ENCODE data around the gene DLGAP5. TPM values are rescaled to one million over a fixed set of nuclear protein-coding genes. Genes with fewer than 3 reads are reported as not detected.

DLGAP5 gene
- polyA plus RNA-seq, 1 donor from 2014 or later: 2.0 TPM

GRCh38 chr14:55114720-55115119 lies 76.7 kb downstream of the DLGAP5 start:
- Histone ChIP-seq H4K20me1 (ENCODE audit: insufficient read depth) (no peaks in the 10 kb centered on the region), H3K27ac (ENCODE audit: low read length) (no peak overlapping the region), H3K36me3 (ENCODE audit: insufficient read depth, low read length) (no peaks in the 10 kb centered on the region), H3K79me2 (replicated peaks; ENCODE audit: insufficient read depth, low read length) (no peaks in the 10 kb centered on the region), H3K27me3 (ENCODE audit: insufficient read depth, low read depth, low read length) (no peaks in the 10 kb centered on the region), H3K9ac (ENCODE audit: low read length) (no peak overlapping the region), H3K9me3 (ENCODE audit: low read length) (no peaks in the 10 kb centered on the region), H3K4me3 (ENCODE audit: low read length) (no peak overlapping the region), H2AFZ (ENCODE audit: low read depth, low read length) (no peak overlapping the region), H3K9me2 (ENCODE audit: insufficient read depth, low read length) (no peaks in the 10 kb centered on the region), H3F3A (ENCODE audit: insufficient read depth, low read length, poor library complexity, severe bottlenecking) (no peaks in the 10 kb centered on the region), H3K4me2 (ENCODE audit: low read length) (no peak overlapping the region)
- TF ChIP-seq RAD21 (conservative IDR thresholded peaks at IDR 0.05): no peak
- TF ChIP-seq EP300 (conservative IDR thresholded peaks at IDR 0.05; ENCODE audit: poor library complexity, severe bottlenecking): no peak
- TF ChIP-seq CTCF (IDR thresholded peaks at IDR 0.05; ENCODE audit: poor library complexity, severe bottlenecking): no peak
- TF ChIP-seq TAF1 (IDR thresholded peaks at IDR 0.05; ENCODE audit: low read depth): no peak
- no peak for TF ChIP-seq EZH2 (IDR thresholded peaks at IDR 0.05; ENCODE audit: borderline replicate concordance, insufficient read depth, low read length, poor library complexity, severe bottlenecking)
- TF ChIP-seq MXI1 (conservative IDR thresholded peaks at IDR 0.05; ENCODE audit: poor library complexity, severe bottlenecking): no peak
- TF ChIP-seq POLR2AphosphoS5 (IDR thresholded peaks at IDR 0.05): no peak
- no peak for TF ChIP-seq SMC3 (conservative IDR thresholded peaks at IDR 0.05; ENCODE audit: poor library complexity)
- TF ChIP-seq REST (IDR thresholded peaks at IDR 0.05; ENCODE audit: borderline replicate concordance): no peak

- Histone ChIP-seq H3K27ac (ENCODE audit: low read length) (no peak overlapping the region), H3K4me2 (ENCODE audit: low read length) (no peak overlapping the region), H3K9ac (ENCODE audit: low read length) (no peak overlapping the region), H3K27me3 (ENCODE audit: insufficient read depth, low read depth, low read length) (no peaks in the 10 kb centered on the region), H3F3A (ENCODE audit: insufficient read depth, low read length, poor library complexity, severe bottlenecking) (no peaks in the 10 kb centered on the region), H3K36me3 (ENCODE audit: insufficient read depth, low read length) (no peaks in the 10 kb centered on the region), H3K4me3 (ENCODE audit: low read length) (no peak overlapping the region), H4K20me1 (ENCODE audit: insufficient read depth) (no peaks in the 10 kb centered on the region), H3K79me2 (replicated peaks; ENCODE audit: insufficient read depth, low read length) (no peaks in the 10 kb centered on the region), H3K9me2 (ENCODE audit: insufficient read depth, low read length) (no peaks in the 10 kb centered on the region), H2AFZ (ENCODE audit: low read depth, low read length) (no peak overlapping the region), H3K9me3 (ENCODE audit: low read length) (no peaks in the 10 kb centered on the region)
- TF ChIP-seq EP300 (conservative IDR thresholded peaks at IDR 0.05; ENCODE audit: poor library complexity, severe bottlenecking): no peak
- no peak for TF ChIP-seq REST (IDR thresholded peaks at IDR 0.05; ENCODE audit: borderline replicate concordance)
- no peak for TF ChIP-seq MXI1 (conservative IDR thresholded peaks at IDR 0.05; ENCODE audit: poor library complexity, severe bottlenecking)
- TF ChIP-seq CTCF (IDR thresholded peaks at IDR 0.05; ENCODE audit: poor library complexity, severe bottlenecking): no peak
- TF ChIP-seq TAF1 (IDR thresholded peaks at IDR 0.05; ENCODE audit: low read depth): no peak
- no peak for TF ChIP-seq EZH2 (IDR thresholded peaks at IDR 0.05; ENCODE audit: borderline replicate concordance, insufficient read depth, low read length, poor library complexity, severe bottlenecking)
- TF ChIP-seq POLR2AphosphoS5 (IDR thresholded peaks at IDR 0.05): no peak
- TF ChIP-seq SMC3 (conservative IDR thresholded peaks at IDR 0.05; ENCODE audit: poor library complexity): no peak
- no peak for TF ChIP-seq RAD21 (conservative IDR thresholded peaks at IDR 0.05)
Measured at GRCh38 chr14:55111122-55111708, 80.2 kb downstream of the DLGAP5 start.
